Endothelial cell (in vitro differentiated cells): Measurements from ENCODE around the gene OCIAD1. TPM values are rescaled to one million over a fixed set of nuclear protein-coding genes. Genes with fewer than 3 reads are reported as not detected.
"Not testable (repeated sequence)": the region's sequence is repeated elsewhere in the genome, so short reads cannot be mapped to it uniquely, and the experiment has no call there.

Source experiments
- DNase-seq: peaks from one replicate; pipeline ENCODE4 v3.0.0; 2021; ENCODE audit warnings: low spot score
- H3K27ac Mint-ChIP-seq: one replicate; pipeline ENCODE4 v1.8.0; 2021; ENCODE audit warnings: mixed read lengths, inconsistent platforms; ENCODE audit not compliant: unreplicated experiment
- H3K27me3 Mint-ChIP-seq: one replicate; pipeline ENCODE4 v1.8.0; 2021; ENCODE audit warnings: mild to moderate bottlenecking, moderate library complexity, mixed read lengths, inconsistent platforms; ENCODE audit not compliant: unreplicated experiment
- H3K36me3 Mint-ChIP-seq: one replicate; pipeline ENCODE4 v1.8.0; 2021; ENCODE audit warnings: mild to moderate bottlenecking, low read depth, mixed read lengths, inconsistent platforms; ENCODE audit not compliant: unreplicated experiment
- H3K4me1 Mint-ChIP-seq: one replicate; pipeline ENCODE4 v1.8.0; 2021; ENCODE audit warnings: mild to moderate bottlenecking, mixed read lengths, inconsistent platforms; ENCODE audit not compliant: unreplicated experiment
- H3K4me3 Mint-ChIP-seq: one replicate; pipeline ENCODE4 v1.8.0; 2021; ENCODE audit warnings: mild to moderate bottlenecking, mixed read lengths, inconsistent platforms; ENCODE audit not compliant: unreplicated experiment
- H3K9me3 Mint-ChIP-seq: one replicate; pipeline ENCODE4 v1.8.0; 2021; ENCODE audit warnings: mixed read lengths, inconsistent platforms; ENCODE audit not compliant: unreplicated experiment
- CTCF ChIP-seq: fragments of 200-600 bp; sonication (generic); IDR thresholded peaks from one replicate; pipeline ENCODE4 v1.5.0; 2021; ENCODE audit warnings: antibody characterized with exemption; ENCODE audit not compliant: unreplicated experiment
- total RNA-seq: library from RNA; stranded (reverse); fragmentation: NEBNext Ultra II Directional; extraction: Animal tissue kit (Norgen Biotek cat#: 25700); gene quantifications from one replicate; pipeline ENCODE4 v1.2.1, GENCODE V29; 2021; ENCODE audit not compliant: unreplicated experiment

Gene OCIAD1
- total RNA-seq, 1 donor from 2014 or later, result 121 TPM

GRCh38 chr4:48836658-48837057, 5.8 kb downstream of the OCIAD1 start:
- H3K9me3 Mint-ChIP-seq, result no peaks in the 10 kb centered on the region
- H3K27ac Mint-ChIP-seq, result no peak overlapping the region
- no peak for TF ChIP-seq CTCF
- H3K36me3 Mint-ChIP-seq, result peaks cover 20% of the 10 kb centered on the region
- DNase-seq, result no peak
- peaks cover 2% of the 10 kb centered on the region for H3K27me3 Mint-ChIP-seq
- H3K4me1 Mint-ChIP-seq, result peaks cover 7% of the 10 kb centered on the region
- H3K4me3 Mint-ChIP-seq, result no peak overlapping the region

- Mint-ChIP-seq H3K27me3 (no peaks in the 10 kb centered on the region), H3K4me3 (no peak overlapping the region), H3K9me3 (no peaks in the 10 kb centered on the region), H3K4me1 (no peaks in the 10 kb centered on the region), H3K36me3 (peaks cover 30% of the 10 kb centered on the region), H3K27ac (no peak overlapping the region)
- DNase-seq, result no peak
- TF ChIP-seq CTCF, result no peak
These were observed 10.3 kb downstream of the OCIAD1 start for GRCh38 chr4:48841045-48841827.

GRCh38 chr4:48844843-48845242, 14.0 kb downstream of the OCIAD1 start:
- no peaks in the 10 kb centered on the region for H3K27me3 Mint-ChIP-seq
- no peak for DNase-seq
- H3K36me3 Mint-ChIP-seq, result peaks cover 35% of the 10 kb centered on the region
- no peak for TF ChIP-seq CTCF
- H3K9me3 Mint-ChIP-seq, result no peaks in the 10 kb centered on the region
- no peak overlapping the region for H3K4me3 Mint-ChIP-seq
- H3K27ac Mint-ChIP-seq, result no peak overlapping the region
- H3K4me1 Mint-ChIP-seq, result no peaks in the 10 kb centered on the region

GRCh38 chr4:48848799-48849198, 17.9 kb downstream of the OCIAD1 start:
- peaks cover 25% of the 10 kb centered on the region for H3K36me3 Mint-ChIP-seq
- not testable (repeated sequence) for H3K4me3 Mint-ChIP-seq, DNase-seq, H3K9me3 Mint-ChIP-seq, H3K27ac Mint-ChIP-seq, H3K4me1 Mint-ChIP-seq, H3K27me3 Mint-ChIP-seq

GRCh38 chr4:48851651-48852050, 20.8 kb downstream of the OCIAD1 start:
- H3K27ac Mint-ChIP-seq, result no peak overlapping the region
- no peak for TF ChIP-seq CTCF
- H3K27me3 Mint-ChIP-seq, result no peaks in the 10 kb centered on the region
- no peak overlapping the region for H3K4me3 Mint-ChIP-seq
- no peaks in the 10 kb centered on the region for H3K9me3 Mint-ChIP-seq
- no peaks in the 10 kb centered on the region for H3K4me1 Mint-ChIP-seq
- peaks cover 23% of the 10 kb centered on the region for H3K36me3 Mint-ChIP-seq
- DNase-seq, result no peak
